CD4-positive, alpha-beta T cell treated with Interferon alpha-2 for 1 hour (primary cell): ENCODE results near the gene SPDYE2B.
"Not testable (repeated sequence)": the region's sequence is repeated elsewhere in the genome, so short reads cannot be mapped to it uniquely, and the experiment has no call there.

Experiments
- DNase-seq, 2 donors: peaks; one replicate each; pipeline ENCODE4 v3.0.0-alpha.2; 2020 to 2022

SPDYE2B gene

DNA sequence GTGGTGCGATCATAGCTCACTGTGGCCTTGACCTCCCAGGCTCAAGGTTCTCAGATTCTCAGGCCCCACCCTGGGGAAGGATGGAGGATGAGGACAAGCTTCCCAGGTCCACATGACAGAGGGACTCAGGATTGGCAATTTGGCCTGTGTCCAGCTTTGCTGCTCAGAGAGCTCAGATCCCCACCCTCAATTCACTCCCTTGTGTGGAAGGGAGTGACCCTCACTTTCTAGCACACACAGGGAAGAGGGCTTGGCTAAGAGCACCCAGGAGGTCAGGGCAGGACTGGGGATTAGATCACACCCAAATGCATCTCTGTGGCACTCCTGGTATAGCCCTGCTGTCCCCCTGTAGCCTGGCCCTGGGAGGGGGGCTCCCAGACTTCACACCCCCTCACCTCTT lies 6.7 kb upstream of the SPDYE2B start:
- DNase-seq = not testable (repeated sequence)

DNA sequence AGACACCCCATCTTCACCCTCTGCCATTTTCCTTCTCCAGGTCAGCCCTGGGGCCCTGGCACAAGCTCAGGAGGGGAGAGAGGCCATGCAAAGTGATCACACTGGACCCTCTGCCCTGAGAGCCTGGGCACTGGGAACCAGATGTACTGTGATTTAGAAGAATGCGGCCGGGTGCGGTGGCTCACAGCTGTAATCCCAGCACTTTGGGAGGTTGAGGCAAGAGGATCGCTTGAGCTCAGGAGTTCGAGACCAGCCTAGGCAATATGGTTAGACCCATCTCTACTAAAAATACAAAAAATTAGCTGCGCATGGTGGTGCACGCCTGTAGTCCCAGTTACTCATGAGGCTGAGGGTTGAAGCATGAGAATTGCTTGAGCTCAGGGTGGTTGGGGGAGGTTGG lies 2.3 kb upstream of the SPDYE2B start:
- DNase-seq = not testable (repeated sequence)

DNA sequence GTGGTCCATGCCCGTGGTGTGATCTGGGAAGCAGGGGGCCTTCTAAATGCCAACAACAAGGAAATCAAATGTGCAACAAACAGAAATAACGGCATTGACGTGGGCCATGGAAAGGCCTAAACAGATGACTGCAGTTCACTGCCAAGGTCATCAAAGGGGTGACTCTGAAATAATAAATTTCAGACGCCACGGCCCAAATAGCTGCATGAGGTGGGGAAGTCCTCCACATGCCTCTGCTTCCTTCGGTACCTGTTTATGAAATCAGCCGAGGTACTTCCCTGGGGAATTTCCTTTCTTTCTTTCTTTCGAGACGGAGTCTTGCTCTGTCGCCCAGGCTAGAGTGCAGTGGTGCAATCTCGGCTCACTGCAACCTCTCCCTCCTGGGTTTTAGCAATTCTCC lies 14.6 kb downstream of the SPDYE2B start:
- DNase-seq = not testable (repeated sequence)

DNA sequence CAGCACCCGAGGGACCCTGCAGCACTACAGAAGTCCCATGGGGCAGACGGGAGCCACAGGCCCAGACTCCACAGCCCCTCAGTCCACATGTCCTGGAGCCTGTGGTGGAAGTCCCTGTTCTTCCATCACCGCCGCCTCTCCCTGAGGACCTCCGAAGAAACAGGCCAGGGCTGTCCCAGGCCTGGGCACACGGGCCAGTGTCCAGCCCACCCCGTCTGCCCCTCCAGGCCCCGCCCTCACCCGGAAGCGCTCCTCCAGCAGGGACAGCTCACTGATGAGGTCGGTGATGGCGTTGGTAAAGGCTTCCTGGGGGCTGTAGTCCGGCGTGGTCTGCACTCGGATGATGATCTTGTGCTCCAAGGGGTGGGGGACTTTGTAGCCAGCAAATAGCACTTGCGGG lies 16.7 kb downstream of the SPDYE2B start:
- DNase-seq = not testable (repeated sequence)

DNA sequence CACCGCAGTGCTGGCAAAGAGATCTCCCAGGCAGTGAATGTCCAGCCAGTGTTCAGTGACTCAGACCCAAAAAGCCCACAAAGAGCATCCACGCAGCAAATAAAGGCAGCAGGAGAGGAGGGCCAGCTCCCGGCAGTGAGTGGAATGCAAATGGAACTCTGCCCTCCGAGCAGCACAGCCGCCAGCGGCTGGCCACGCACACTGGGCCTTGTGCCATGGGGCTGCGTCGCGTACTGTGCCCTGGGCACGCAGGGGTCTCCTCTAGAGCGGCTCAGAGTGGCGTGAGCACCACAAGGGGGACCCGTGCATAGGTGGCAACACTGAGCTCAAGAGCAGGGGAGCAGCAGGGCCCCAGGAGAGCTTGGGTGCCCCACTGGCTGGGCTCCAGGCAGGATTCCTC lies 17.4 kb downstream of the SPDYE2B start:
- DNase-seq = not testable (repeated sequence)

DNA sequence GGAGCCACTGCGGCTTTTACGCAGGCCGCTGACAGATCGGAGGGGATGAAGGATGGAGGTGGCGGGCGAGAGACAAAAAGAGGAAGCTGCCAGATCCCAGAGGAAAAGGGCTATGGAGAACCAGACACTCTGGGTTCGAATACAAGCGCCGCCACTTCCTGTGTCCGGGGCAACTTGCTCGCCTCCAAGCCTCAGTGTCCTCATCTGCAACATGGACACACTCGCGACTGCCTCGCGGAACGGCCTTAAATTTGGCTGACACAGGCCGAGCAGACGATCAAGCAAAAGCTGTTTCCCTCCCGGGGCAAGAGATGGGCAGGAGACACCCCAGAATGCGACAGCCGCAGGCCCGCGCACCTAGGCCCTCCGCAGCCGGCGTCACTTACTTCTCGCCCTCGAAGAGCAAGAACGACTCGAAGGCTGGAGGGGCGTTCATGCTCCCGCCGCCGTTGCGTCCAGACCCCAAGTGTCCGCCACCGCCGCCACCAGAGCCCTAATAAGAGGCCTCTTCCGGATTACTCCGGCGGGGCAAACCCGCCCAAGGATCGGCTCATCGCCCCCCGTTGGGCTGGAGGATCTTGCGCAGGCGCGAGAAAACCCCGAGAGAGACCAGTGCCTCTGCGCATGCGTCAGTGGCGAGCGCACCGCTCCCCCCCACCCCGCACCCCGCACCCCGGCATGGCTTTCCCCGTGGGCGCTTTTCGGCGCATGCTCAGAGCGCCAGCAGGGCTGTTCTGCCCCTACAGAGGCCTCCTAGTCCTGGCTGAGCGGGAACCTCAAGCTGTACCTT lies 21.2 kb downstream of the SPDYE2B start, which contains the start of gene POLR2J2:
Gene POLR2J2, minus strand, starts transcription at position 498 of the 790 bp plus-strand sequence. Its CDS starts 62 bp downstream, at position 436.
- peak in 1 of 2 donors; percentile 98 for DNase-seq

DNA sequence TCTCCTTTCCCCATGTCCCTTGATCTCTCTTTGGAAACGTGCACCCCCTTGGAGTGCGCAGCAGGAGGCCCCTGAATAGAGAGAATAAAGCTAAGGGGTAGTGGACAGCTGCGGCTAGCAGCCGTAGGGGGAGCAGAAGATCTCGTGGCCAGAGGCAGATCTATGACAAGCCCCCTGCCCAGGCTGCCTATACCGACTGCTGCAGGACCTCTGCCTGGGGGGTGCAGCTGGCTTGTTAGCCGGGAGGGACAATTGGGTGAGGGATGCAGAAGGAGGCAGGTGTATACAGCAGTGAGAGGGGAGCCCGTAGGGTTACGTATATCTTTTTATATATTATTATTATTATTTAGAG lies 21.8 kb downstream of the SPDYE2B start:
- DNase-seq = not testable (repeated sequence)

DNA sequence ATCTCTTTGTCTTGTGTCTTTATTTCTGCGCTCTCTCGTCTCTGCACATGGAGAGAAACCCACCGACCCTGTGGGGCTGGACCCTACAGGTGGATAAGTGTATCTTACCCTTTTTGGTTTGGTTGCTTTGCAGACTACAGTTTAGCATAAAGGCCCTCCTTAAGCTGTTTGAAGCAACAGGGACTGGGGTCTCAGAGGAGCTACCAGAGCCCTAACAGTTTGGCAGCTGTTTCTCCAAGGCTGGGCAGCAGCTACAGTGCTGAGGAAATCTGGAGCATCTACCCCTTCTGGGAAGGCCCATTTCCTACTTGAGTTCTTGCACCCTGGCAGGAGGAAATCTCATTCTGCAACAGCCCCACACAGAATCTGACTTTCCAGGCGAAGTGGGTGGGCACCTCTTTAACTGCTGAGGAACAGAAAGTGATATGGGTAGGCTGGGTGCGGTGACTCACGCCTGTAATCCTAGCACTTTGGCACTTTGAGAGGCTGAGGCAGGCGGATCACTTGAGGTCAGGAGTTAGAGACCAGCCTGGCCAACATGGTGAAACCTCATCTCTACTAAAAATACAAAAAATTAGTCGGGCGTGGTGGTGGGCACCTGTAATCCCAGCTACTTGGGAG lies 23.4 kb downstream of the SPDYE2B start:
- not testable (repeated sequence) for DNase-seq

DNA sequence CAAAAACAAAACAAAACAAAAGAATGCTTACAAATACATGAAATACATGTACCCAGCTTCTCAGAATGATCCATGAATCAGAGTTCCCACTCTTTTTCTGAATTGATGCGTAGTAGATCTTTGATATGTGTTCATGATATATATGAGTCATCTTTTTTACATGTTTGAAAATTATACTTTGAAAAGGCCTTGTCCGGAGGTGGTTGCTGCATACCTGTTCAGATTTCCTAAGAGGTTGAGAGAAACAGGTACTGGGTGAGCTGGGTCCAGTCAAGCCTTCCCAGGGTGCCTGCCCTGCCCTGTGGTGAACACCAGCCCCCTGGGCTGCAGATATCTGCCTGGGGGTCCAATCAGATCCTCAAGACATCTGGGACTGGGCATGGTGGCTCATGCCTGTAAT lies 25.4 kb downstream of the SPDYE2B start:
- DNase-seq = not testable (repeated sequence)

DNA sequence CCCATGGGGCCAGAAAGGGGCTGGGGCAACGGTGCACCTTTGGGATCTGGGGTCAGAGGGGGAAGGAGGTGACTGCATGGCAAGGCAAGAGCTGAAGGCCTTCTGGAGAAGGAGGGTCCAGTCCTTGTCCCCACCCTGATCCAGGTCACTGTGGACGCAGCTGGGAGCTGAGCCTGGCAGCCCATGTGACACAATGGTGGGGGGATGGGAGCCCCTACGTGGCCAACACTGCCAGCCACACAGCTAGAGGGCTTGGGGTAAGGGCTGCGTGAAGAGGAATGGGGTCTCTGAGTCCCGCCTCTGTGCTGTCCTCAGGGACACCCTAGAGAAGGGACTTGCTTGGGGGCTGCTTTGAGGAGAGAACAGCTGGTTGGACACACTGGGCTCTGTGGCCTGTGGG lies 30.7 kb downstream of the SPDYE2B start:
- not testable (repeated sequence) for DNase-seq

DNA sequence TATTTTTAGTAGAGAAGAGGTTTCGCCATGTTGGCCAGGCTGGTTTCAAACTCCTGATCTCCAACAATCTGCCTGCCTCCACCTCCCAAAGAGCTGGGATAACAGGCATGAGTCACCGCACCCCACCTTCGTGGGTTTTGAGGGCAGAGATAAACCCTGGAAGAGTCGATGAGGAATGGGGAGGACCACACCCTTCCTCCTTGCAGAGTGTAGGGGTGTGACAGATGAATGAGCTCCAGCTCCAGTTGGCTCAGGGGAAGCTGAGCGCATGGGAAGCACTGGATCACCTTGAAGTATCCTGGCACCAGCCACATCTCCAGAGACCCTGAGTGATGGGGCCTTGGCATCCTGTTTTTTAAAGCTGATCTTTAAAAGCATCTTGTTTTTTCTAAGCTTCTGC lies 32.4 kb downstream of the SPDYE2B start:
- DNase-seq = not testable (repeated sequence)

DNA sequence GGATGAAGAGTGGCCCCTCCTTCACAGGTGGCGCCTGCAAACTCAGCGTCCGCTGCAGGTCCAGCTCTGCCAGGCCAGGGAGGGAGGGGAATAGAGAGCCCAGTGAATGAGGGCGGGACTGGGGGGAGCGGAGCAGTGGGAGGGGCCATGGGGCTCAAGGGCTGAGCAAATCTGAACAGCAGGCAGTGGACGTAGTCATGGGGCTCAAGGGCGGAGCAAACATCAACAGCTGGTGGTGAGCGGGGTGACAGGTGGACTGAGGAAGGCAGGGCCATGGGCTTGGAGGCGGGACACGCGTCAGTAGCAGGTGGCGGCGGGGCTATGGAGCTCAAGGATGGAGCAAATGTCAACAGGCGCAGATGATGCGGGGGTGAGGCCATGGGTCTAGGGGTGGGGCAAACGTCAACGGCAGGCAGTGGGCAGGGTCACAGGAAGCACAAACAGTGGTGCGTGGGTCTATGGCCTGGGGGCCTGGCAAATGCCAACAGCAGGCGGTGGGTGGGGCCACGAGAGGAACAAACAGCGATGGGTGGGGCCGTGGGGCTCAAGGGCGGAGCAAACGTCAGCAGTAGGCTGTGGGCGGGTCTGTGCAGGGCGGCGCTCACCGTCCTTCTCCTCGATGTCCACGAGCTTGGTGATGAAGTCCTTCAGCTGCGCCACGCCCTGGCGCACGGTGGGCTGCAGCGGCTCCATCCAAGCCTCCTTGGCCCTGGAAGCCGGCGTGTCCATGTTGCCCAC lies 38.3 kb downstream of the SPDYE2B start:
- DNase-seq = not testable (repeated sequence)

DNA sequence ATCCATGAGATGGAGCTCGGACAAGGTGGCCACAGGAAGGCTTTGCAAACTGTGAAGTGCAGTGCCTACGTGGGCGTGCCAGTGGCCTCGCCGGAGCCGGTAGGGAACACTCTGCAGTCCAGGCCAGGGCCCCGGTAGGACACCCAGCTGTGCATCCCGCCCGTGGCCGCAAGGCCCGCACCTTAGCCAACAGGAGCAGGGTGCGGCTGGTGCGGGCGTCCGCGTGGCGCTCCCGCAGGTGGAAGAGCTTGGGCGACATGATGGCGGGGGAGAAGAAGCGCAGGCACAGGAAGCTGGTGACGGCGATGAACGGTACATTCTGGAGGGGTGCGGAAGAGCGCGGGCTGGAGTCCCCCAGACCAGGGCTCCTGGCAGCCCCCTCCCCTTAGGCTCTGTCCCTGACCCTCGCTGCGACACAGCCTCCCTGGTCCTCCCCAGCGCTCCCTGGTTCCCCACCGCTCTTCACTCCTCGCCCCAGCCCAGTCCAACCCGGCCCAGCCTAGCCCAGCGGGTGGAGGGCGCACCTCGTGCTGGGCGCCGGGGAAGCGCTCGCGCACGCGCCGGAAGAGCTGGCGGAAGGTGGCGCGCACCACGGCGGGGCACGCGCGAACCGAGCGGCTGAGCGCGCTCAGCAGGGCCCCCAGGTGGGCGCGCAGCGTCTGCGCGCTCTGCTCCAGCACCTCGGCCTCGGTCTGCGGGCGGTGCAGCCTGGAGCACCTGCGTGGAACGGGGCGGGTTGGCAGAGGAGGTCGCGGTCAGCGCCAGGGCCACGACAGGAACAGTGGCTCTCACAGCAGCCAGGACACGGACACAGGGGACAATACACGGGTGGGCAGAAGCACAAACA lies 39.5 kb downstream of the SPDYE2B start:
- not testable (repeated sequence) for DNase-seq

DNA sequence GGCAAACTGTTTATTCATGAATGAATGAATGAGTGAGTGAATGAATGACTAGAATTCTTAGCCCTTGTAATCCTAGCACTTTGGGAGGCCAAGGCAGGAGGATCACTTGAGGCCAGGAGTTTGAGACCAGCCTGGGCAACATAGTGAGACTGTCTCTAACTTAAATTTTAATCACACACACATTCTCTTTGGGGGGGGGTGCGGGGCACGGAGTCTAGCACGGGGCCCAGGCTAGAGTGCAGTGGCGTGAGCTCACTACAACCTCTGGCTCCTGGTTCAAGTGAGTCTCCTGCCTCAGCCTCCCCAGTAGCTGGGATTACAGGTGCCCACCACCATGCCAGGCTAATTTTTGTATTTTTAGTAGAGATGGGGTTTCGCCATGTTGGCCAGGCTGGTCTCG lies 40.5 kb downstream of the SPDYE2B start:
- DNase-seq = not testable (repeated sequence)

DNA sequence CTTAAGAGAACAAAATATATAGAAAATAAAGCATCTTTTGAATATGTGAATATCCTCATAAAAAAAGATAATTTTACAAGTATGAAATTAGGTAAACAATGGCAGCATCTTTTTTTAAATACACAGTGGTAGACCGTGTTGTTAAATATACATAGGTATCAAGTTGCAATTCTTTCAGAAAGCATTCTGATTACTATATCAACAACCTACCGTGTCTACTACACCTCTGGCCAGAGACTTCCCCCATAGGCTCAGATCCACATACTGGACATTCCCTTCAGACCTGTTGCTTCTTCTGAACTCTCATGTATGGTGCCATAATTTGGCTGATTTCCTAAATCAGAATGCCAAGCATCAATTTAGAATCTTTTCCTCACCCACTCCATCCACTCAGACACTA lies 43.9 kb downstream of the SPDYE2B start:
- not testable (repeated sequence) for DNase-seq

DNA sequence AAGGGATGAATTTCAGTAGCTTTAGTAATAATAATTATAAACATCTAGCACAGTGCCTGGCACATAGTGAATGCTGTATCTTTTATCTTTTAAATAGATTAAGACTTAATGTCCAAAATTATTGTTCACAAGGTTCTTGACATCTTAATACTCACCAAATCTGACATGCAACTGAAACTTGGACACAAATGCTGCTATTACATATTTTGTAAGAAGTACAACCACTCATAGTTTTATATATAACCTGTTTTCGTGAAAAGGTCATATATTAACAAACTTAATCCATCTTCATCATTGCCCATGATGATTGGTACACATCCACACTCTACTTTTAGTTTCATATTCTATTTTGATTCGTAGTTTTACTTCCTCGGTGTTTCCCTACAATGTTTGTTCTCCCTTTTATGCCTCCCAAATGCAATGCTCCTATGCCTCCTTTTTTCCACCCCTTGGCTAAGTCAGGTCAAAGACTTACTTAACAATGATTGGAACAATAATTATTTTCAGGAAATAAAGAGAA lies 45.0 kb downstream of the SPDYE2B start:
- DNase-seq = not testable (repeated sequence)

DNA sequence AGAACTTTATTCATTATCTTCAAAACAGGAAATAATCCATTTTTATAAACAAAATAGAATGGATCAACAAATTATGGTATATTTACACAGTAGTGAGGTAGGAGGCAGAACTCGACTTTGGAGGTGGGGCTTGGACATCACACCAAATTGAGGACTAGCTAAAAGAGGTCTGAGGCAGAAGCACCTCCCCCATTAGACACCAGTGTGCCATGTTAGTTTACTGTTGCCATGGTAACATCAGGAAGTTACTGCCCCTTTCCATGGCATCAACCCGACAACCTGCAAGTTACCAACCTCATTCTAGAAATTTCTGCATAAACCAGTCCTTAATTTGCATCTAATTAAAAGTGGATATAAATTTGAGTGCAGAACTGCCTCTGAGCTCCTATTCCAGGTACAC lies 45.9 kb downstream of the SPDYE2B start:
- DNase-seq = not testable (repeated sequence)

DNA sequence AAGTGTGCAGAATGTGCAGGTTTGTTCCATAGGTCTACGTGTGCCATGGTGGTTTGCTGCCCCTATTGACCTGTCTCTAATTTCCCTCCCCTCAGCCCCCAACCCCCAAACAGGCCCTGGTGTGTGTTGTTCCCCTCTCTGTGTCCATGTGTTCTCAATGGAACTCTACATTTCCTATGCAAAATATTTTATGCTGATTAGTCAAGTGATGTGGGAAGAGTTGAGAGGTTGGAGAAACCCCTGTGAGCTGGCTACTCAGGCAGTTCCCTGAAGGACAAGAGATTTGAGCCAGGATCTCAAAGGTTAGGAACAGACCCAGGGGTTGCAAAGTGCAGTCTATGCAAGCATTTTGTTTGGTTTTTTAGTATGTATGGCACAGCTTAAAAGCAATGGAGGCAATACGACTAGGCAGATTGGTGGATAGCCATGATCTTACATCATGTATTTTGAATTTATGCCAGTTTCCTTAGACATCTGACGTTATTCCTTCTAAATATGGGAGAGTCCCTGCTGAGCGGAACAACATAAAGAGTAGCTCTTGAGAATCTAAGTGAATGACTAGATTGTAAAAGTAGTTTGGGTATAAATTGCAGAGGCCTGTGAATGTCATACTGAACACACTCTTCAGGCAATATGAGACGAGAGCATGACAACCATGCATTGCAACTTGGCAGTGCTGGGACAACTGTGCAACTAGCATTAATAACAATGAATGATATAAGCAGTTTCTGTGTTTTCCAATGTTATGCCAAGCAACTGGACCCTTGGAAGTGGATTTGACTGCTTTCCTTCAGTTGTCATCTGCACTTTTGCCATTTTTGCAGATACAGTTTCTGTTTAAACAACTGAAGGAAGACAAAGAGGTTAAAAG lies 47.8 kb downstream of the SPDYE2B start:
- not testable (repeated sequence) for DNase-seq

DNA sequence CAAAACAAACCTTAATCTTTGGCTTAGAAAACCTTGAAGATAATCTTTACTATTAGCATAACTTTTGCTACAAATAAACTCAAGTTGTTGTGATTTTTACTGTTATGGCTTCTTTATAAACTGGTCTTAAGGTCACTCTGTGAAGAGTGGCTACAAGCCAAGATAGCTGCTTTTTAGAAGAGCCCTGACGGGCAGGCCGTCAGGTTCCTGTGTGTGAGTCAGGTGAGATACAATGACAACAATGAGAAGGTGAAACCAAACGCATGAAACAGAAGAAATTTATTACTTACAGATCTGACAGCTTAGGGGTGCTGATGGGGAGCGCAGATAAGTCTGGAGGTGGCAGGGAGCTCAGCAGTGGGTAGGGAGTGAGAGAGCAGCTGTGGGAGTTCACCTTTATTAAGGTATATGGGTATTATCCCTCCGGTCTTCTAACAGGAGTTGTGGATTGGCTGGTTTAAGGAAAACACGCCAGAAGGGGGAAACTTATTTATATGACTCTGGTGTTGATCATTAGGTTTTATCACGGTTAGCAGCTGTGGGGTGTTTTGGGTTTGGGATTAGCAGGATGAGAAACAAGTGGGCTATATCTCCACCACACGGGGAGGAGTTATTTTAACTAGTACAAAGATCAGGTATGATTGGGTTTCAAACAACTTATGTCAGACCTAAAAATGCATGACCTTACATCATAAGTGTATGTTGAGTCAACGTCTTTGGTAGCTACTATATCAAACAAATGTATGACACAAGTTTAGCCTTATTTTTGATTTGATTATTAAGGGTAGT lies 49.0 kb downstream of the SPDYE2B start:
- DNase-seq = not testable (repeated sequence)
